ENCODE data around the gene PTPN14. TPM values are rescaled to one million over a fixed set of nuclear protein-coding genes. Genes with fewer than 3 reads are reported as not detected.
"Not testable (repeated sequence)": the region's sequence is repeated elsewhere in the genome, so short reads cannot be mapped to it uniquely, and the experiment has no call there.

Gene PTPN14
- total RNA-seq (under 1 TPM in 1 of 2 donors, not detected in 1; 0.05 TPM), total RNA-seq (0 to 0.30 reads per million in 2 donors)

DNA sequence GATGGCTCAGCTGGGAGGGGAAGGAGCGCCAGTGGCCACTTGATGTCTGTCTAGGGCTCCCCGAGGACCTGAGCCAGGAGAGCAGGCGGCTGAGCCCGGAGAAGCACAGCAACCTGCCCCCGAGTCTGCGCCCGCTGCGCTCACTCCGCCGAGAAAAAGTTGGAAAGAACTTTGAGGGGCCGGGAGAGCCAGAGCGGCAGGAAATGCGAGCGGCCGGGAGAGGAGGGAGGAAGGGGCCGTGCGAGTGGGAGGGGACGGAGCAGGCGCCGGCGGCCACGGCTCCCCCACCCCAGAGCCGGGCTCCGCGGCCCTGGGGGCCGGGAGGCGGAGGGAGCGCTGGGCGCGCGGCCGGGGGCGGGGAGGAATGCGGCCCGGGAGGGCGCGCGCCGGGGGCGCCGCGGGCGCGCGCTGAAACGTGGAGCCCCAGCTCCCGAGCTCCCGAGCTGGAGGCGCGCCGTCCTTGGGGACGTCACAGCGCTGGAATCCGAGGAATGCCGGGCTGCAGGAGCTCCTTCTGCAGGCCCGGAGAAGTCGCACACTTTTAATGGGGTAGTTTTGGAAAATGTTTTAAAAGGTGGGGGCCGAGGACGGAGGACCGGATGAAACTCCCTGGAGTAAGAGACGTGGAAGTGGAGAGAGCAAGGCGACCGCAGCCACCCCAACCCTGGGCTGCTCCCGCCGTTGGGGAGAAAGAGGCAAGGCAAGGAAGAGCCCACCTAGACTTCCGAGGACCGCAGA lies at the start of gene PTPN14:
PTPN14 (minus strand) TSS at position 167 of the 738 bp plus-strand sequence. CDS start 86,799 bp downstream, outside the sequence.
- H3K27ac Mint-ChIP-seq, result no peak within 1 kb of the TSS
- no peaks in the 10 kb centered on the region for H3K36me3 Mint-ChIP-seq (ENCODE audit: low read depth)
- H3K27me3 Mint-ChIP-seq, result peaks cover 80% of the 10 kb centered on the region
- peak within 1 kb of the TSS; percentile 56 for H3K4me3 Mint-ChIP-seq
- no peak for DNase-seq
- H3K9me3 ChIP-seq (ENCODE audit: control insufficient read depth, low read length, poor library complexity, severe bottlenecking), result no peaks in the 10 kb centered on the region
- ATAC-seq, result no peak
- no peaks in the 10 kb centered on the region for H3K4me1 Mint-ChIP-seq

GRCh38 chr1:214593158-214593557 lies 41.8 kb upstream of the PTPN14 start:
- Mint-ChIP-seq H3K4me1 (peaks cover 2% of the 10 kb centered on the region), H3K36me3 (ENCODE audit: low read depth) (peaks cover 2% of the 10 kb centered on the region), H3K27me3 (peaks cover 25% of the 10 kb centered on the region), H3K4me3 (no peak overlapping the region), H3K27ac (no peak overlapping the region)
- DNase-seq, result no peak
- no peaks in the 10 kb centered on the region for H3K9me3 ChIP-seq (ENCODE audit: control insufficient read depth, low read length, poor library complexity, severe bottlenecking)
- ATAC-seq, result no peak

DNA sequence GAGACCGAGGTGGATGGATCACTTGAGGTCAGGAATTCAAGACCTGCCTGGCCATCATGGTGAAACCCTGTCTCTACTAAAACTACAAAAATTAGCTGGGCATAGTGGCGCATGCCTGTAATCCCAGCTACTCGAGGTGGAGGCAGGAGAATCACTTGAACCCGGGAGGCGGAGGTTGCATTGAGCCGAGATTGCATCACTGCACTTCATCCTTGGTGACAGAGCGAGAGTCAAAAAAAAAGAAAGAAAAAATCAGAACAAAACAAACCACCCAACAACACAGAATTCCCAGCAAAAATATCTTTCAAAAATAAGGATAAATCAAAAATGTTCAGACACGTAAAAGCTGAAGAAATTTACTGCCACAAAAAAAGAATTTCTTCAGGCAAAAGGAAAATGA lies 40.5 kb upstream of the PTPN14 start:
- not testable (repeated sequence) for H3K27ac Mint-ChIP-seq; H3K4me1 Mint-ChIP-seq; ATAC-seq; DNase-seq; H3K4me3 Mint-ChIP-seq; H3K9me3 ChIP-seq (ENCODE audit: control insufficient read depth, low read length, poor library complexity, severe bottlenecking); H3K36me3 Mint-ChIP-seq (ENCODE audit: low read depth)
- H3K27me3 Mint-ChIP-seq, result peaks cover 25% of the 10 kb centered on the region

GRCh38 chr1:214590696-214591095 lies 39.3 kb upstream of the PTPN14 start:
- no peak for DNase-seq
- no peak overlapping the region for H3K27ac Mint-ChIP-seq
- no peak overlapping the region for H3K4me3 Mint-ChIP-seq
- H3K9me3 ChIP-seq (ENCODE audit: control insufficient read depth, low read length, poor library complexity, severe bottlenecking), result no peaks in the 10 kb centered on the region
- H3K27me3 Mint-ChIP-seq, result peaks cover 35% of the 10 kb centered on the region
- peaks cover 2% of the 10 kb centered on the region for H3K4me1 Mint-ChIP-seq
- no peak for ATAC-seq
- H3K36me3 Mint-ChIP-seq (ENCODE audit: low read depth), result peaks cover 3% of the 10 kb centered on the region

GRCh38 chr1:214588963-214589597 lies 37.7 kb upstream of the PTPN14 start:
- no peaks in the 10 kb centered on the region for H3K9me3 ChIP-seq (ENCODE audit: control insufficient read depth, low read length, poor library complexity, severe bottlenecking)
- Mint-ChIP-seq H3K4me1 (peaks cover 2% of the 10 kb centered on the region), H3K36me3 (ENCODE audit: low read depth) (peaks cover 4% of the 10 kb centered on the region), H3K27me3 (peaks cover 38% of the 10 kb centered on the region), H3K4me3 (no peak overlapping the region), H3K27ac (no peak overlapping the region)
- DNase-seq (no peak), ATAC-seq (no peak)

GRCh38 chr1:214587165-214587564 lies 35.8 kb upstream of the PTPN14 start:
- DNase-seq (no peak), ATAC-seq (no peak)
- Mint-ChIP-seq H3K36me3 (ENCODE audit: low read depth) (peaks cover 4% of the 10 kb centered on the region), H3K27ac (no peak overlapping the region), H3K4me1 (peaks cover 2% of the 10 kb centered on the region), H3K4me3 (no peak overlapping the region), H3K27me3 (peaks cover 43% of the 10 kb centered on the region)
- no peaks in the 10 kb centered on the region for H3K9me3 ChIP-seq (ENCODE audit: control insufficient read depth, low read length, poor library complexity, severe bottlenecking)

DNA sequence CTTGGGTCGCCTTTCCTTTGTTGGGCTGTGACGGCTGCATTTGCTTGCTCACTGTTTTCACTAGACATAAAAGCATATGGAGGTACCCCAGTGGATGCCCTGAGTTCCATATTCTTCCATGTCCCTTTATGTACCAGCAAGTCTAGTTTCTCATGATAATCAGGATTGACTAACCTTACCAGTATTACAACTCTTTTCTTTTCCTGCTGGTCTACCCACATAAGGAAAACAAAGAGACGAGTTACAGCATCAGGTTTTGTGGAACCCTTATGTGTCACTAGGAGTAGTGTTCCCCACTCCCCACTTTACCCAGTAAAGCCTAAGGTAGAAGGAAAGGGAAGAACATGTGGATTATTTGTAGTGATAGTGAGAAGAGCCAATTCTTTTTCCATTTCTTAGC lies 35.2 kb upstream of the PTPN14 start:
- Mint-ChIP-seq H3K4me1 (peaks cover 2% of the 10 kb centered on the region), H3K27me3 (peaks cover 47% of the 10 kb centered on the region), H3K27ac (no peak overlapping the region), H3K4me3 (no peak overlapping the region), H3K36me3 (ENCODE audit: low read depth) (peaks cover 4% of the 10 kb centered on the region)
- ATAC-seq (no peak), DNase-seq (no peak)
- no peaks in the 10 kb centered on the region for H3K9me3 ChIP-seq (ENCODE audit: control insufficient read depth, low read length, poor library complexity, severe bottlenecking)

DNA sequence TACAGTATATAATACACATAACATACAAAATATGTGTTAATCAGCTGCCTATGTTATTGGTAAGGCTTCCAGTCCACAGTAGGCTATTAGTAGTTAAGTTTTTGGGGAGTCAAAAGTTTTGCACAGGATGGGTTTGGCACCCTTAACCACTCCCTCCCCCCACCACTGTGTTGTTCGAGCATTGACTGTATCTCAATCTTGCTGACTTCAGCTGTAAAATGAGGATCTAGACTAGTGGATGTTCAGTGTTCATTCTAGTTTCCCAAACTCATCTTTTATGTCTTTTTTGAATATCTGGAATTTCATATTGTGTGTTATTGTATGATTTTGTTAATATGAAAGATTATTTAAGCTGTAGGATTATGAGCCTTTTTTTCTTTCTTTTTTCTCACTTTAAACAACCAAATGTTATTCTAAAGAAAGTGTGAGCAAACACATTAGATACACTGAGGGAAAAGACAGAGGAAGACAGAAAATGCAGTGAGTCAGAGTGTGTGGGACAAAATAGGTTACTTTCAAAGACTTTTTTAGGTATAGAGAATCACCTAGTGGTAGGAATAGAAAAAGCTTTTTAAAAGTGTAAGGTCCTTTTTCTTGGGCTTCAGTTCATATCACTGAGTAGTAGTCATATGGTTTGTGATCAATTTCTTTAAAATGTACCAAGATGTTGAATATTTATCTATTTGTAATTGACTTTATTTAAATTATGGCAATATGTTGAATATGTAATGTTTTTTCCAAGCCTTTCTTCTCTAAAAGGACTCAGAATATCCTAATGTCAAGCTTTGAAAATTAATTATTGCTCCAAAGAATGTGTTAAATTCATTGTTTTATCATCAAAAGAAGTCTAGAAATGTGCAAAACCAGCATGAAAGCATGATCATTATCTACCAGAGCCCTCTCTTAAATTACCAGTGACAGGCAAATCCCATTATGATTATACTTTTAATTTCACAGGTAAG lies 33.7 kb upstream of the PTPN14 start:
- Mint-ChIP-seq H3K27ac (no peak overlapping the region), H3K4me3 (no peak overlapping the region), H3K36me3 (ENCODE audit: low read depth) (peaks cover 2% of the 10 kb centered on the region), H3K27me3 (peaks cover 34% of the 10 kb centered on the region), H3K4me1 (no peaks in the 10 kb centered on the region)
- DNase-seq (no peak), ATAC-seq (no peak)
- H3K9me3 ChIP-seq (ENCODE audit: control insufficient read depth, low read length, poor library complexity, severe bottlenecking), result no peaks in the 10 kb centered on the region

DNA sequence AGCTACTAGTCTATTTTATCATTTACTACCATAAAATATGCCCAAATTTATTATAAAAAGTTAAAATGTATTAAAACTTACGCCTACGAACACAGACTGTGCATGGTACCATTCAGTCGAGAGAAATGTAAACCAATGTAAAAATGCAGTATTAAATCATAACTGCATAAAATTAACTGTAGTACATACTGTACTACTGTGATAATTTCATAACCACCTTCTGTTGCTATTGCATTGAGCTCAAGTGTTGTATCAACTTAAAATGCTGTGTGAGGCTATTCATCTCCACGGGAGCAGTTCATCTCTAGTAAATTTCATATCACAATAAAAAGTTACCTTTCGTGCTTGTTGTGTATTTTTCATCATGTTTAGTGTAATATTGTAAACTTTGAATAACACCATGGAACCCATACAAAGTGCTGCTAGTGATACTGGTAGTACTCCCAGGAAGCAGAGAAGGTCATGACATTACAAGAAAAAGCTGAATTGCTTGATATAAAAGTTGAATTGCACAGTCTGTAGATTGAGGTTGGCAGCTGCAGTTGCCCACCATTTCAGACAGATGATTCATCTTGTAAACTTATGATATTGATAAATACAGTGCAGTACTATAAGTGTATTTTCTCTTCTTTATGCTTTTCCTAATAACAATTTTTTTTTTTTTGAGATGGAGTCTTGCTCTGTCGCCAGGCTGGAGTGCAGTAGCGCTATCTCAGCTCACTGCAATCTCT lies 32.6 kb upstream of the PTPN14 start:
- Mint-ChIP-seq H3K27me3 (peaks cover 28% of the 10 kb centered on the region), H3K4me1 (no peaks in the 10 kb centered on the region), H3K4me3 (no peak overlapping the region), H3K36me3 (ENCODE audit: low read depth) (peaks cover 4% of the 10 kb centered on the region), H3K27ac (no peak overlapping the region)
- DNase-seq (no peak), ATAC-seq (no peak)
- H3K9me3 ChIP-seq (ENCODE audit: control insufficient read depth, low read length, poor library complexity, severe bottlenecking), result no peaks in the 10 kb centered on the region

DNA sequence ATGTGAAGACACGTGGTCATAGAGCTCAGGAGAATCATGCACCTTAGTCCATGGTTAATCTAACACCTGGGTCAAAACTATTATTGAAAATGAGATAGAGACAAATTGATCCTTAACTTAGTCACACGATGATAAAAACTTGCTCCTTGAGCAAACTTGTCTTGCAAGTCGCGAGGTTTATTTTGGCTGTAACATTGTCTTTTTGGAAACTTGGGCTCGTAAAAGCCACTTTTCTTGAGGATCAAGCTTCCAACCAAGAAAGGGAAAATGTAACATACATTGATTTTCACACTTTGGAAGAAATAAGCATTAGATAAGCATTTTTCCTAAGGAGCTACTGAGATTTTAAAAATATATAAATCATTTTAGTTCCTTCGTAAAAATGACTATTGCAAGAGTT lies 31.7 kb upstream of the PTPN14 start:
- H3K27me3 Mint-ChIP-seq, result peaks cover 22% of the 10 kb centered on the region

DNA sequence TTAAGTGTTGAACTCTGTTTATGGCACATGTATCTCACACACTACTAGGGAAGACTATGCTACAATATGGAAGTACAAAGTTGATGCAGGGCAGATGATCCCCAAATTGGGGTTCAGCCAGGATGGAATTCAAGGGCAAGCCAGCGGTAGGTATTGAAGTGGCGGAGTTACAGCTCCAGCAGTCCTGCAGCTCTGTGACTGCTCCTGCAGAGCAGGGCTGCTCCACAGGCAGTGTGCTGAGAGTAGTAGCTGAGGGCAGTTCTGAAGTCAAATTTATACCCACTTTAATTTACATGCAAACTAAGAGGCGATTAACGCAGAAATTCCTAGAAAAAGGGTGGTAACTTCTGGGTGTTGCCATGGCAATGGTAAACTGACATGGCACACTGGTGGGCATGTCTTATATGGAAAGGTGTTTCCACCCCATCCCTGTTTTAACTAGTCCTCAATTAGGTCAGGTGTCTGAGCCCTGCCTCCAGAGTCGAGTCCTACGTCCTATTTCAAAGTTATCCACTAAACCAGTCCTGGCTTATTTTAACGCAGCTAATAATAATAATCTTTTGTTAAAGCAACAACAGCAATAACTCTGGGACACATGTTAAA lies 31.0 kb upstream of the PTPN14 start:
- H3K9me3 ChIP-seq (ENCODE audit: control insufficient read depth, low read length, poor library complexity, severe bottlenecking), result no peaks in the 10 kb centered on the region
- ATAC-seq (no peak), DNase-seq (no peak)
- no peak overlapping the region for H3K27ac Mint-ChIP-seq
- peaks cover 22% of the 10 kb centered on the region for H3K27me3 Mint-ChIP-seq
- H3K4me3 Mint-ChIP-seq, result no peak overlapping the region
- peaks cover 4% of the 10 kb centered on the region for H3K36me3 Mint-ChIP-seq (ENCODE audit: low read depth)
- H3K4me1 Mint-ChIP-seq, result no peaks in the 10 kb centered on the region

More for the DNA sequence above, 31.7 kb upstream of the PTPN14 start:
- Mint-ChIP-seq H3K4me3 (no peak overlapping the region), H3K36me3 (ENCODE audit: low read depth) (peaks cover 4% of the 10 kb centered on the region), H3K4me1 (no peaks in the 10 kb centered on the region), H3K27ac (no peak overlapping the region)
- ATAC-seq (no peak), DNase-seq (no peak)
- H3K9me3 ChIP-seq (ENCODE audit: control insufficient read depth, low read length, poor library complexity, severe bottlenecking), result no peaks in the 10 kb centered on the region

- DNase-seq, result no peak
- no peak overlapping the region for H3K4me3 Mint-ChIP-seq
- no peaks in the 10 kb centered on the region for H3K4me1 Mint-ChIP-seq
- peaks cover 4% of the 10 kb centered on the region for H3K36me3 Mint-ChIP-seq (ENCODE audit: low read depth)
- H3K27ac Mint-ChIP-seq, result no peak overlapping the region
- ATAC-seq, result no peak
- H3K27me3 Mint-ChIP-seq, result peaks cover 20% of the 10 kb centered on the region
- no peaks in the 10 kb centered on the region for H3K9me3 ChIP-seq (ENCODE audit: control insufficient read depth, low read length, poor library complexity, severe bottlenecking)
Observed at GRCh38 chr1:214581785-214582184, 30.4 kb upstream of the PTPN14 start.
